Stimulated activated CD8-positive, alpha-beta memory T cell treated with anti-CD3 and anti-CD28 coated beads, Interleukin-7, amount 100 ng/mL, for 4 hours (primary cell): Measurements from ENCODE around the gene ARL5C.
A peak's percentile ranks its signal among the peaks of the same experiment; 100 is the strongest.
"Not testable (repeated sequence)": the region's sequence is repeated elsewhere in the genome, so short reads cannot be mapped to it uniquely, and the experiment has no call there.

Experiments
- DNase-seq, 2 donors: peaks; one replicate each; pipeline ENCODE4 v3.0.0-alpha.2; 2020; ENCODE audit warnings: low read depth in 2 of 2

ARL5C gene

DNA sequence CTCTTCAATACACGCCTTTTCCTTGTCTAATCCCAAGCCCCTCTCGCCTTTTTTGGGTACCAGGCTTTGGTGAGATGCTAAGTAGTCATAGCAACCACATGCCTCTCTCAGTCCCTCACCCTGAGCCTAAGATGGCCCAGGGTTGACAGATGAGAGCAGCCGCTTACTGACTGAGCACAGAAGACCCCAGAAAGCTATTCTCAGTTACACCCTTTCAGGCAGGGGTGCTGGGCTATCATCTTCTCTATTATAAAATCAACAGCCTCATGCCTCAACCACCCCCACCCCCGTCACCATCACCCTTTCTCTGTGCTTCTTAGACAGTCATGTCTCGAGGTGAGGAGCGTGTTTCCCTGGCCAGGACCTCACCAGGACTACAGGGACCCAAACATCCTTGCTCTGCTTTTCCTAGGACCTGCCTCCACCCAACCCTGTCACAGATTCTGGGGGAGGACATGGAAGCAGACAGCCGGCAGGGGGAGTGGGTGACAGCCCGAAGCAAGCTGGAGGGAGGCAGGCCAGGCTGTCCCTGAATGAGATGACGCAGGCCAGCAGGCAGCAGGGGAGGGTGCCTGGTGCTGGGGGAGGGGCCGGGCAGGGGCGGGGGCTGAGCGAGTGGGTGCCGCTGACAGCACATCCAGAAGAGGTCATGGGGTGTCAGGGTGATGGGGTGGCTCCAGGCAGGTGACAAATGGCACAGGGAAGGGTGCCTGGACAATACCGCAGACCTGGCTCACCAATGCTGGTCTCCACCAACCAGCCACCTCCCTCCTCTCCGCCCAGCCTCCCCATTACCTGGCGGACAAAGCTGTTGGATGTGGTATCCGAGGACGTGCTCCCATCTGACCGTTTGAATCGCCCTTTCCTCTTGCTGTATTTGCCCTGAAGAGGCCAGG is 28.4 kb upstream of the ARL5C start:
- DNase-seq = no peak

DNA sequence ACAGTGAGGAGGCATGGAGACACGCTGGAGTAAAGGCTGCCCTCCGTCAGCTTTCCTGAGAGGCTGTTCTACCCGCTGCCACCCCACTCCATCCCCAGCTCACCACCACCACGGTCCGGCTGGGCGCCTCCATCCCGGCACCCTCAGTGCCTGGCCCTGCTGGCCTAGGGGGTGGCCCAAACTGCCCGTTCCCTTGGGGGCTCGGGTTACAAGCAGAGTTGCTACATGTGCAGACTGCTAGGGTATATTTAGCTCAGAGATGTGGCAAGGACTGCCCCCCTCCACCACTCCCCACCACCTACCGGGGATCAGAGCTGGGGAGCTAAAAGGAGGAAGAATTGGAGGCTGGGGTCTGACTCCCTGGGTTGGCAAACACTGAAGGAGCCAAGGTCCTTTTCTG is 27.4 kb upstream of the ARL5C start:
- no peak for DNase-seq

DNA sequence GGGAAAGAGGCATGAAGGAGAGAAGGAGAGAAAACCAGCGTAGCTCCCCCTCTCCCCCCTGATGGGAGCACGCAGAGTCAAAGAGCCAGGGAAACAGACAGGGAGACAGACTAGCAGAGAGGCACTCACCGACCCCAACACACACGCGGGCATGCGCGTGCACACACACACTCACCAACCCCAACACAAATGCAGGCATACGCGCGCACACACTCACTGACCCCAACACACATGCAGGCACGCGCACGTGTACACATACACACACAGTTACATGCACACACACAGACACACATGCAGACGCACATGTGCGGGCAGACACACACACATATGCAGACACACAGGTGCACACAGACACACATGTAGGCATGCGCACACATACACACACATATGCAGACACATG is 26.9 kb upstream of the ARL5C start:
- no peak for DNase-seq

GRCh38 chr17:39191750-39192510 is 26.0 kb upstream of the ARL5C start:
- DNase-seq = no peak

DNA sequence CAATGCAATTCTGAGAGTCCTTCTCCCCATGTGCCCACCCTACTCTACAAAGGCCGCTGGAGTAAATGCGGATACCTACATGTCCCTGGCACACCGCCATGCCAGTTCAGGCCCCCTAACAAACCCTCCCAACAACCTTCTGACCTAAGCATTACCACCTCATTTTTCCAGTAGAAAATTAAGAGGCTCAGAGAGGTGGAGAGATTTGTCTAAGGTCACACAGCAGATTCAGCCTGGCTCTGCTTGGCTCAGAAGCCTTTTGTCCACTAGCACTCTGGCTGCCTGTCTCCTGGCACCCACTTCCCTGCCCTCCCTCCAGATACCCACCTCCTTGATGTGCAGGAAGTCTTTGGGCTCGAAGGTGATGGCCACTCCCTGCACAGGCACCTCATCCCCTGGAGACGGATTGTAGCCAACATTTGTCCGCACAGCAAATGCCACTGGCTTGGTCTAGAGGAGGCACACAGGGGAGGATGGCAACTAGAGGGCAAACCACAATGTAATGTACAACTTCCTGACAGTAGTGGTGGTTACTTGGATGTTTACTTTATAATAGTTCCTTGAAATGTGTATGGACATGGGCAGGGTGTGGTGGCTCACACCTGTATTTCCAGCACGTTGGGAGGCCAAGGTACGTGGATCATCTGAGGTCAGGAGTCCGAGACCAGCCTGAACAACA is 21.3 kb upstream of the ARL5C start:
- DNase-seq = no peak

DNA sequence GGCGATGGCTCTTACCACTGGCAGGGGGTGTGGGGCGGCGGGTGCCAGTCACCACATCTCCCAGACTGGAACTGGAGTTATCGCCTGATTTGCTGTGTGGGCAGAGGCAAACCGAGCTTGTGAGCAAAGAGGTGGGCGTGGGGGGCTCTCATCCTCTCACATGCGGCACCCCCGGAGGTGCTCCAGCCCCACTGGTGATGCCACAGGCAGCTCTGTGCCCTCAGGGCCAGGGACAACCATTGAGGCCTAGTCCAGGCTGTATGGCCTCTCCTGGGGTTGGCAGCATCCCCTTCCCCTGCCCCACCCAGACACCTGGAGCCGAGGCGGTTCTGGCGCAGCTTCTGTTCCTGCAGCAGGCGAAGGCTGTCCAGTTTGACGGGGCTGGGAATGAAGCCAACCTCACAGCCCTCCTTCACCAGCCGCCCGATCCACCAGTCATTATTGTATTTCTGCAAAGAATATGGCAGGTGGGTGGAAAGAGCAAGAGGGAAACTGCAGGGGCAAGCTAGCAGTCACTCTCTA is 20.6 kb upstream of the ARL5C start:
- DNase-seq = no peak

GRCh38 chr17:39183720-39184119 is 17.8 kb upstream of the ARL5C start:
- DNase-seq = no peak

DNA sequence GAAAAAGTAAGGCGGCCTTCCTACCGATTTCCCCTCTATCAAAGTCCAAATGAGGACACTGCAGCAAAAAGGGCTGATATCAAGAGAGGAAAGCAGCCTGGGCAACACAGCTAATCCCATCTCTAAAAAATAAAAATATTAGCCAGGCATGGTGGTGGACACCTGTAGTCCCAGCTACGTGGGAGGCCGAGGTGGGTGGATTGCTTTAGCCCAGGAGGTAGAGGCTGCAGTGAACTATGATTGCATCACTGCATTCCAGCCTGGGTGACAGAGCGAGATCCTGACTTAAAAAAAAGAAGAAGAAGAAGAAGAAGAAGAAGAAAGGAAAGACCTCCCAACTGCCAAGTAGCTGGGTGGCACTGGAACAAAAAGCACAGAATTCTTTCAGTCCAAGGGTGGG is 17.1 kb upstream of the ARL5C start:
- DNase-seq = no peak

DNA sequence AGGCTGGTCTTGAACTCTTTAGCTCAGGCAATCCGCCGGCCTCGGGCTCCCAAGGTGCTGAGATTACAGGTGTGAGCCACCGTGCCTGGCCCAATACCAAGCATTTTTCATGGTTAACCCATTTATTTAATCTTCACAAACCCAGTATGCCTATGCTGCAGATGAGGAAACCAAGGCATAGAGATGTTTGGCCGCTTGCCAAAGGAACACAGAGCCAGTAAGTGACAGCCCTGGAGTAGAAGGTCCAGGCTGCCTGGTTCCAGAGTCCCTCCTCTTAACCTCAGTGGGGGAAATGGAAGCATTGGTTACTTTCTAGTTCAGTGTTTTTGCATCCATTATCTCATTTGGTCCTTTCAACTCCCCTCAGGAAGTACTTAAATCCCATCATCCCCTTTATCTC is 15.3 kb upstream of the ARL5C start:
- DNase-seq = no peak

- no peak for DNase-seq
Measured at GRCh38 chr17:39178536-39178935, 12.6 kb upstream of the ARL5C start.

- no peak for DNase-seq
Measured at GRCh38 chr17:39177256-39177655, 11.3 kb upstream of the ARL5C start.

- no peak for DNase-seq
Measured at GRCh38 chr17:39175695-39176093, 9.7 kb upstream of the ARL5C start.

- DNase-seq = peak; percentile 58 to 60
Measured at GRCh38 chr17:39174920-39175694, 9.1 kb upstream of the ARL5C start.

- DNase-seq = no peak
Measured at GRCh38 chr17:39173526-39174274, 7.7 kb upstream of the ARL5C start.

GRCh38 chr17:39173080-39173479 is 7.1 kb upstream of the ARL5C start:
- no peak for DNase-seq

- no peak for DNase-seq
Measured at GRCh38 chr17:39171933-39172332, 6.0 kb upstream of the ARL5C start.

DNA sequence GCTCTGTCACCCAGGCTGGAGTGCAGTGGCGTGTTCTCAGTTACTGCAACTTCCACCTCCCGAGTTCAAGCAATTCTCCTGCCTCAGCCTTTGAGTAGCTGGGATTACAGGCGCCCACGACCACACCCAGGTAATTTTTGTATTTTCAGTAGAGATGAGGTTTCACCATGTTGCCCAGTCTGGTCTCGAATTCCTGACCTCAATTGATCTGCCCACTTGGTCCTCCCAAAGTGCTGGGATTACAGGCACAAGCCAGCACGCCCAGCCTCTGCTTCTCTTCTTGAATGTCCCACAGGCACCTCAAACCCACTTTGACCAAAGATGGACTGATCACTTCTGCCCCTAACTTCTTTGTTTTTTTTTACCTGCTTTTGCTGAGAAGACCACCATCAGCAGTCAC is 4.6 kb upstream of the ARL5C start:
- DNase-seq = no peak

DNA sequence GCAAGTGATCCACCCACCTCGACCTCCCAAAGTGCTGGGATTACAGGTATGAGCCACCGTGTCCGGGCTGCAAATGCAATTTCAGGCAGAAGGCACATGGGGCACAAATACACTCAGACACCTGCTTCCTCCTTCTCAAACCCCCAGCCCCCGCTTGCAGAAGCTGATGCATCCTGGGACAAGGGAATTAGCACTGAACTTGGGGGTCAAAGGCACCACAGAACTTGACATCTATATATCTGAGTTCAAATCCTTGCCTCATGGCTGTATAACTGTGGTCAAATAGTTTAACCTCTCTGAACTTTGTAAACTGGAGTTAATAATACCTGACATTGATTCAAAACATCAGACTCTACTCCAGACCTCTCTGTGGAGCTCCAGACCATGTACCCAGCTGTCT is 4.1 kb upstream of the ARL5C start:
- no peak for DNase-seq

GRCh38 chr17:39169518-39169917 is 3.6 kb upstream of the ARL5C start:
- DNase-seq = no peak

GRCh38 chr17:39169101-39169500 is 3.1 kb upstream of the ARL5C start:
- DNase-seq = no peak

GRCh38 chr17:39168503-39168902 is 2.5 kb upstream of the ARL5C start:
- DNase-seq = not testable (repeated sequence)
